NCI-H2029 (cell line): ENCODE results near the gene LORICRIN.
"Not testable (repeated sequence)": the region's sequence is repeated elsewhere in the genome, so short reads cannot be mapped to it uniquely, and the experiment has no call there.

ENCODE experiments used
- DNase-seq: peaks from one replicate; lab custom pipeline; 2025; lab: John Stamatoyannopoulos, UW

Gene LORICRIN

GRCh38 chr1:153259387-153259786 is at the start of gene LORICRIN:
Gene LORICRIN (plus strand): TSS chr1:153259687. CDS start chr1:153260950, 1,263 bp downstream.
- no peak for DNase-seq

GRCh38 chr1:153210206-153210605 is 49.3 kb upstream of the LORICRIN start:
- DNase-seq: no peak

GRCh38 chr1:153212201-153212600 is 47.3 kb upstream of the LORICRIN start:
- no peak for DNase-seq

GRCh38 chr1:153213519-153213918 is 46.0 kb upstream of the LORICRIN start:
- DNase-seq: no peak

GRCh38 chr1:153217212-153217611 is 42.3 kb upstream of the LORICRIN start, which contains the start of gene PRR9:
Gene PRR9 (plus strand): TSS chr1:153217584. CDS start chr1:153218145, 561 bp downstream.
- no peak for DNase-seq

GRCh38 chr1:153217744-153218416 is 41.6 kb upstream of the LORICRIN start:
- DNase-seq: no peak

GRCh38 chr1:153220606-153221303 is 38.7 kb upstream of the LORICRIN start:
- no peak for DNase-seq

- peak; percentile 48 for DNase-seq
Observed at GRCh38 chr1:153223040-153223891, 36.2 kb upstream of the LORICRIN start.

GRCh38 chr1:153227810-153228209 is 31.7 kb upstream of the LORICRIN start:
- DNase-seq: no peak

- DNase-seq: no peak
Observed at GRCh38 chr1:153228491-153228890, 31.0 kb upstream of the LORICRIN start.

- not testable (repeated sequence) for DNase-seq
Observed at GRCh38 chr1:153229076-153229829, 30.2 kb upstream of the LORICRIN start.

GRCh38 chr1:153231363-153231762 is 28.1 kb upstream of the LORICRIN start:
- DNase-seq: no peak

GRCh38 chr1:153231785-153232184 is 27.7 kb upstream of the LORICRIN start:
- no peak for DNase-seq

GRCh38 chr1:153232553-153232952 is 26.9 kb upstream of the LORICRIN start:
- DNase-seq: no peak

- DNase-seq: no peak
Observed at GRCh38 chr1:153233448-153233847, 26.0 kb upstream of the LORICRIN start.

GRCh38 chr1:153238527-153238926 is 21.0 kb upstream of the LORICRIN start:
- DNase-seq: no peak

GRCh38 chr1:153242160-153242559 is 17.3 kb upstream of the LORICRIN start:
- no peak for DNase-seq

GRCh38 chr1:153245466-153245865 is 14.0 kb upstream of the LORICRIN start:
- no peak for DNase-seq

GRCh38 chr1:153246018-153246417 is 13.5 kb upstream of the LORICRIN start:
- no peak for DNase-seq

- no peak for DNase-seq
Observed at GRCh38 chr1:153246825-153247224, 12.7 kb upstream of the LORICRIN start.

GRCh38 chr1:153248176-153248879 is 11.2 kb upstream of the LORICRIN start:
- no peak for DNase-seq
